ENCODE data around the gene ABCA5.

Gene ABCA5

GRCh38 chr17:69245617-69246016, 81.3 kb downstream of the ABCA5 start:
- H3K9ac ChIP-seq: no peak overlapping the region
- no peaks in the 10 kb centered on the region for H3K79me2 ChIP-seq
- H3K4me1 ChIP-seq: no peaks in the 10 kb centered on the region
- no peak overlapping the region for H3K4me2 ChIP-seq (ENCODE audit: low read length)
- H3K36me3 ChIP-seq (ENCODE audit: control insufficient read depth, insufficient read depth, low read length): no peaks in the 10 kb centered on the region
- H3K4me3 ChIP-seq (ENCODE audit: low read depth, low read length): no peak overlapping the region
- no peaks in the 10 kb centered on the region for H3K9me3 ChIP-seq (ENCODE audit: control insufficient read depth, low read length)
- H2AFZ ChIP-seq: no peak overlapping the region
- H3K27me3 ChIP-seq (ENCODE audit: control insufficient read depth, insufficient read depth, low read length): no peaks in the 10 kb centered on the region
- H3K27ac ChIP-seq: no peak overlapping the region
- no peak for TF ChIP-seq CTCF (IDR thresholded peaks at IDR 0.05)

- Histone ChIP-seq H3K4me3 (ENCODE audit: low read depth, low read length) (no peak overlapping the region), H3K9ac (no peak overlapping the region), H3K27ac (no peak overlapping the region), H3K9me3 (ENCODE audit: control insufficient read depth, low read length) (no peaks in the 10 kb centered on the region), H3K27me3 (ENCODE audit: control insufficient read depth, insufficient read depth, low read length) (no peaks in the 10 kb centered on the region), H3K36me3 (ENCODE audit: control insufficient read depth, insufficient read depth, low read length) (no peaks in the 10 kb centered on the region), H2AFZ (no peak overlapping the region), H3K79me2 (no peaks in the 10 kb centered on the region), H3K4me1 (no peaks in the 10 kb centered on the region), H3K4me2 (ENCODE audit: low read length) (no peak overlapping the region)
- no peak for TF ChIP-seq CTCF (IDR thresholded peaks at IDR 0.05)
Observed at GRCh38 chr17:69239611-69240600, 87.0 kb downstream of the ABCA5 start.

GRCh38 chr17:69236946-69237345, 90.0 kb downstream of the ABCA5 start:
- H3K79me2 ChIP-seq: no peaks in the 10 kb centered on the region
- no peak overlapping the region for H3K4me3 ChIP-seq (ENCODE audit: low read depth, low read length)
- no peak overlapping the region for H2AFZ ChIP-seq
- no peak overlapping the region for H3K4me2 ChIP-seq (ENCODE audit: low read length)
- TF ChIP-seq CTCF (IDR thresholded peaks at IDR 0.05): no peak
- no peaks in the 10 kb centered on the region for H3K27me3 ChIP-seq (ENCODE audit: control insufficient read depth, insufficient read depth, low read length)
- H3K4me1 ChIP-seq: no peaks in the 10 kb centered on the region
- no peak overlapping the region for H3K27ac ChIP-seq
- no peak overlapping the region for H3K9ac ChIP-seq
- H3K36me3 ChIP-seq (ENCODE audit: control insufficient read depth, insufficient read depth, low read length): no peaks in the 10 kb centered on the region
- H3K9me3 ChIP-seq (ENCODE audit: control insufficient read depth, low read length): no peaks in the 10 kb centered on the region

- Histone ChIP-seq H3K27ac (no peak overlapping the region), H3K4me2 (ENCODE audit: low read length) (no peak overlapping the region), H3K9ac (no peak overlapping the region), H3K79me2 (no peaks in the 10 kb centered on the region), H3K27me3 (ENCODE audit: control insufficient read depth, insufficient read depth, low read length) (no peaks in the 10 kb centered on the region), H3K36me3 (ENCODE audit: control insufficient read depth, insufficient read depth, low read length) (no peaks in the 10 kb centered on the region), H3K4me3 (ENCODE audit: low read depth, low read length) (no peak overlapping the region), H3K9me3 (ENCODE audit: control insufficient read depth, low read length) (no peaks in the 10 kb centered on the region), H2AFZ (no peak overlapping the region), H3K4me1 (no peaks in the 10 kb centered on the region)
- no peak for TF ChIP-seq CTCF (IDR thresholded peaks at IDR 0.05)
Observed at GRCh38 chr17:69236464-69236863, 90.5 kb downstream of the ABCA5 start.
